Prostate gland (tissue), 2 donors: ENCODE measurements around the gene SERPINB3. TPM values are rescaled to one million over a fixed set of nuclear protein-coding genes. Genes with fewer than 3 reads are reported as not detected.
"Not testable (repeated sequence)": the region's sequence is repeated elsewhere in the genome, so short reads cannot be mapped to it uniquely, and the experiment has no call there.

Experiments
- DNase-seq: peaks from one replicate; pipeline ENCODE4 v3.0.0-alpha.2; 2019; ENCODE audit warnings: low spot score
- H3K27ac ChIP-seq, 2 donors: fragments of 200-600 bp; sonication (generic); 2 replicates each; pipeline ENCODE4 v1.5.1; 2017 to 2019
- H3K27me3 ChIP-seq: fragments of 200-600 bp; sonication (generic); replicated peaks from 2 replicates; pipeline ENCODE4 v1.5.1; 2019; ENCODE audit not compliant: insufficient read depth
- H3K36me3 ChIP-seq, 2 donors: fragments of 200-600 bp; sonication (generic); 1 replicate in 1 of 2; 2 replicates in 1 of 2; pipeline versions ENCODE4 v1.5.1 to v1.8.1; 2017 to 2019
- H3K4me1 ChIP-seq: fragments of 200-600 bp; sonication (generic); replicated peaks from 2 replicates; pipeline ENCODE4 v1.5.1; 2019
- H3K4me3 ChIP-seq, 2 donors: fragments of 200-600 bp; sonication (generic); 2 replicates each; pipeline ENCODE4 v1.5.1; 2017 to 2019
- H3K9me3 ChIP-seq: fragments of 200-600 bp; sonication (generic); 2 replicates; pipeline ENCODE4 v1.5.1; 2017
- POLR2A ChIP-seq: fragments of 450-650 bp; IDR thresholded peaks from one replicate; pipeline ENCODE4 v1.6.1; 2016; ENCODE audit warnings: antibody characterized with exemption, mild to moderate bottlenecking
- POLR2AphosphoS5 ChIP-seq: sonication (generic); formaldehyde crosslinking; IDR thresholded peaks from one replicate; pipeline ENCODE4 v1.6.1; 2017; ENCODE audit warnings: antibody characterized with exemption
- WGBS: methylation state at CpG from one replicate; pipeline ENCODE4 v1.1.5; 2018; 5-methylcytosine and 5-hydroxymethylcytosine counted together
- intact Hi-C: fragments of 100-400 bp; cut with DNase I; formaldehyde crosslinking; loops from one replicate; pipeline ENCODE4 v1.14.2; 2022
- total RNA-seq, 2 donors: library from RNA; depleted of rRNA; stranded (reverse); fragments of >200 nt; gene quantifications; one replicate each; pipeline ENCODE4 v1.1.0, GENCODE V29; 2016
- TF ChIP-seq, protein P1 (sequence below), 4 experiments: fragments of 200-600 bp in 2 of 4; fragments of 450-650 bp in 2 of 4; sonication (generic) in 2 of 4; IDR thresholded peaks; 1 replicate in 3 of 4; 2 replicates in 1 of 4; pipeline ENCODE4 v1.5.1; 2016 to 2019; ENCODE audit warnings: antibody characterized with exemption in 4 of 4, mild to moderate bottlenecking in 2 of 4, moderate library complexity in 2 of 4

SERPINB3 gene
- total RNA-seq = 1 to 10 TPM; 8.5 to 8.8 TPM

DNA sequence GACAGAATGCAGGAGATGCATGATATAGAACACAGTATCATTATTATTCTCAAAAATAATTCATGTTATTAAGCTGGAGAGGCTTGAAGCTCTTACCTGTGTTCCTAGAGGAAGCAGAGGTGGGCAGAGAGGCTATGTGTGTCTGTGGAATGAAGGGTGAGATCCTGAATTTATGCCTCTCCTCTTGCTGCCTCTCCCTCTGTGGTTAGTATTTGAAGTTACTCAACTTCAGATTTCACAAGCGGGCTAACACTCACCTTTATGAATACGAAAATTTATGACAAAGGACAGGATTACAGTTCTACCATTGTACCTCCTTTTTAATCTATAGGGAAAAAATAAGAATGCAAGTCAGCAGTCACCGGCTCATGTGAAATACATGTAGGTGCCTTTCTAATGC, at the start of gene SERPINB3:
TSS of gene SERPINB3 (minus strand) at position 144 of the 400 bp plus-strand sequence. CDS start 677 bp downstream, outside the sequence.
- H3K4me1 ChIP-seq, intact Hi-C loops, H3K27ac ChIP-seq, H3K36me3 ChIP-seq, H3K9me3 ChIP-seq, H3K4me3 ChIP-seq, DNase-seq, H3K27me3 ChIP-seq: not testable (repeated sequence)
- 81% methylated on average over 2 of the region's 3 CpGs for WGBS

DNA sequence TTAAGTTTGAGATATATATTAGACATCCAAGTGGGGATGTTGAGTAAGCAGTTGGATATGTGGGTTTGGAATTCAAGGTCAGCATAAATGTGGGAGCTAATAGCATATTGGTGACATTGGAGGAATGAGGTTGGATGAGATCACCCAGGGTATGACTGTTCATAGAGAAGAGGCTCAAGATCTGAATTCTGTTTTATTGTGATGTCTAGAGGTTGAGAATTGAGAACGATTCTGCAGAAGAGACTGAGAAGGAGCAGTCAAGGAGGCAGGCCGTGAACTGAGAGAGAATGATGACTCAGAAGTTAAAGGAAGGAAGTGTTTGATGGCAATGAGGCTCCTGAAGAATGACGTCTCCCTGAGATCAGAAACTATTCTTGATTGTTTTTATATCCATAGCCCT, 47.0 kb upstream of the SERPINB3 start:
- no peak for TF ChIP-seq POLR2A
- TF ChIP-seq POLR2AphosphoS5 = no peak
- TF ChIP-seq, protein P1, sequence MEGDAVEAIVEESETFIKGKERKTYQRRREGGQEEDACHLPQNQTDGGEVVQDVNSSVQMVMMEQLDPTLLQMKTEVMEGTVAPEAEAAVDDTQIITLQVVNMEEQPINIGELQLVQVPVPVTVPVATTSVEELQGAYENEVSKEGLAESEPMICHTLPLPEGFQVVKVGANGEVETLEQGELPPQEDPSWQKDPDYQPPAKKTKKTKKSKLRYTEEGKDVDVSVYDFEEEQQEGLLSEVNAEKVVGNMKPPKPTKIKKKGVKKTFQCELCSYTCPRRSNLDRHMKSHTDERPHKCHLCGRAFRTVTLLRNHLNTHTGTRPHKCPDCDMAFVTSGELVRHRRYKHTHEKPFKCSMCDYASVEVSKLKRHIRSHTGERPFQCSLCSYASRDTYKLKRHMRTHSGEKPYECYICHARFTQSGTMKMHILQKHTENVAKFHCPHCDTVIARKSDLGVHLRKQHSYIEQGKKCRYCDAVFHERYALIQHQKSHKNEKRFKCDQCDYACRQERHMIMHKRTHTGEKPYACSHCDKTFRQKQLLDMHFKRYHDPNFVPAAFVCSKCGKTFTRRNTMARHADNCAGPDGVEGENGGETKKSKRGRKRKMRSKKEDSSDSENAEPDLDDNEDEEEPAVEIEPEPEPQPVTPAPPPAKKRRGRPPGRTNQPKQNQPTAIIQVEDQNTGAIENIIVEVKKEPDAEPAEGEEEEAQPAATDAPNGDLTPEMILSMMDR (IDR thresholded peaks at IDR 0.05) = no peak
- no peak overlapping the region for H3K4me3 ChIP-seq
- intact Hi-C loops = no loop called here
- no peaks in the 10 kb centered on the region for H3K9me3 ChIP-seq
- H3K36me3 ChIP-seq = no peaks in the 10 kb centered on the region
- 84% methylated on average over 3 of the region's 3 CpGs for WGBS
- H3K27ac ChIP-seq = no peak overlapping the region
- H3K27me3 ChIP-seq = no peaks in the 10 kb centered on the region
- DNase-seq = no peak
- H3K4me1 ChIP-seq = no peaks in the 10 kb centered on the region

GRCh38 chr18:63707816-63708215, 46.1 kb upstream of the SERPINB3 start:
- Histone ChIP-seq H3K27me3 (no peaks in the 10 kb centered on the region), H3K36me3 (no peaks in the 10 kb centered on the region), H3K9me3 (no peaks in the 10 kb centered on the region), H3K4me1 (no peaks in the 10 kb centered on the region), H3K27ac (no peak overlapping the region), H3K4me3 (no peak overlapping the region)
- 92% methylated on average over 1 of the region's 1 CpG for WGBS
- no peak for DNase-seq
- intact Hi-C loops = no loop called here
- TF ChIP-seq POLR2A (no peak), POLR2AphosphoS5 (no peak)
- TF ChIP-seq, protein P1 (IDR thresholded peaks at IDR 0.05) = no peak

DNA sequence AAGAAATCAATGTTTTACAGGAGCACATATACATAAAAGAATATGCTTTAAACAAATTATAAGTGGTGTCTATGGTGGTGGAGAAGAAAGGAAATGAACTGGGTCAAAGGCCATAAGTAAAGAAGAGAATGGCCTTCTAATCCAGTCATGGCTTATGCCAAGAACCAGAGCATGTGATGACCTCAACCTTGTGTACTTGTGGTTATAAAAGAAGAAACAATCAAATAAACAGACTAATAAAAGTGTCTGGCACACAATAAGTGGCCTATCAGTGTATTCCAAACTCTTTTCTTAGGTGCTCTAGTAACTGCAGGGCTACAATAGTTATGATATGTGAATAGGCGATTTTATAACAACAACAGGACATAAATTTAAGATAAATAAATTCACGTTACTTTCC, 43.7 kb upstream of the SERPINB3 start:
- intact Hi-C loops = no loop called here
- H3K36me3 ChIP-seq = no peaks in the 10 kb centered on the region
- no peak overlapping the region for H3K4me3 ChIP-seq
- WGBS = 25% methylated on average over 2 of the region's 2 CpGs
- TF ChIP-seq, protein P1 (IDR thresholded peaks at IDR 0.05) = no peak
- TF ChIP-seq POLR2AphosphoS5 (no peak), POLR2A (no peak)
- no peaks in the 10 kb centered on the region for H3K9me3 ChIP-seq
- no peaks in the 10 kb centered on the region for H3K27me3 ChIP-seq
- no peak for DNase-seq
- no peaks in the 10 kb centered on the region for H3K4me1 ChIP-seq
- H3K27ac ChIP-seq = no peak overlapping the region

DNA sequence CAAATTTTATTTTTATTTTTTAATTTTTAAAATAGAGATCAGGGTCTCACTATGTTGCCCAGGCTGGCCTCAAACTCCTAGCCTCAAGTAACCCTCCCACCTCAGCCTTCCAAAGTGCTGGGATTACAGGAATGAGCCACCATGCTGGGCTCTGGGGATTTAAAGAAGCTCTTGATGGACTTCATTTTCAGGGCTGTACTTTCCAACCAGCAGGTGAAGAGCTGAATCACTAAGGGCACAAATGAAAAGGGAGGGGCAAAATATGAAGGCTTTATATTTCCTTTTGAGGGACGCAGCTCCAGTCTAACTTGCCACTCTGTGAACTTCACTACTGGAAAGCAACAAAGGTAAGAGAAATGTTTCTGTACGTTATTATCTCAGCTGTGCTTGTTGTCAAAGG, 41.0 kb upstream of the SERPINB3 start, which contains the start of gene SERPINB11:
TSS of gene SERPINB11 (plus strand) at position 301 of the 400 bp plus-strand sequence. CDS start 7,234 bp downstream, outside the sequence.
- no peaks in the 10 kb centered on the region for H3K9me3 ChIP-seq
- no peaks in the 10 kb centered on the region for H3K36me3 ChIP-seq
- no peak for DNase-seq
- no peaks in the 10 kb centered on the region for H3K4me1 ChIP-seq
- intact Hi-C loops = no loop called here
- H3K27me3 ChIP-seq = no peaks in the 10 kb centered on the region
- TF ChIP-seq POLR2A (no peak), POLR2AphosphoS5 (no peak)
- TF ChIP-seq, protein P1 (IDR thresholded peaks at IDR 0.05) = no peak
- H3K27ac ChIP-seq = no peak within 1 kb of the TSS
- 87% methylated on average over 2 of the region's 2 CpGs for WGBS
- H3K4me3 ChIP-seq = no peak within 1 kb of the TSS
